ENCODE measurements around the gene SLC66A2. TPM values are rescaled to one million over a fixed set of nuclear protein-coding genes. Genes with fewer than 3 reads are reported as not detected.

Gene SLC66A2
- total RNA-seq, 3 donors from 2014 or later (not counting 1 experiment from before 2014, with no cell fraction given), result 51.2 to 62.4 (median 54.1) TPM

DNA sequence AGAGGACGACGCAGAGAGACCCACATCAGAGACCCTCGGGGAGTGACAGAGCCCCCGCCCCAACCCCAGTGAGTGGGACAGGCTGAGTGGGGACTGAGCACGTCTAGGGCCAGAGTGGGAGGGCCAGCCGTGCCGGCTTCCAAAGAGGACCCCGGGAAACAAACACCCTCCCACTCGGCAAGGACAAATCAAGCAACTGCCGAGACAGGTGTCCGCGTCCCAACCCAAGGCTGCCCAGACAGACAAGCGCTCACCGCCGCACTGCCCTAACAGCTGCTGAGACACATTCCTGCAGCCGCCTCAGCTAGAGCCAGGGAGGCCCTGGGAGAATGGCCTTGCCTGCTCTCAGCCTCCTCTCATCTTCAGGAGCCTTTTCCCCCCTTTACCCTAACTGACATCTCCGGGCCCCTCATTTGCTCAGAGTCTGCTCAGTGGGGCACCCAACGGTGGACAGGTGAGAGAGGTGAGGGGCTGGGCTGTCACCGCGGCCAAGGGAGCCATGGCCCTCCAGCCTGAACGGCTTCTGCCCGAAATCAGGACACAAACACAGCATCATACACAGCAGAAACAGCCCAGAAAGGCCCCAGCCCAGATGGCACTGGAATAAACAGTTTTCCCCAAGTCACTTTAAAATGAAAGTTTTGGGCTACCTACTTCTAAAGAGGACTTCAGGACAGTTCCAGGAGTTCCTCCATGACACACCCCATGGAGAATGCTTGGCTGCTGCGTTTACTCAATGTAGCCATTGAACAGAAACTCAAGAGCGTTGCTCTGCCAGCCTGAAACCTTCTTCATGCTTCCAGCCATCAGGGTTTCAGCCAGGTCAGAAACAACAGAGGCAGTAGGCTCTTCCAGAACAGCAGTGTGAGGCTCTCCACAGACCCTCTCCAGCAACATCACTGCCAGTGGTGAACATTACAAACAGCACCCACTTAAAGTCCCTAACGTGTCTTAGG, 23.6 kb downstream of the SLC66A2 start:
- H3K4me3 ChIP-seq (ENCODE audit: low read length), result no peak overlapping the region
- 93% methylated on average over 25 of the region's 25 CpGs for WGBS (ENCODE audit: insufficient coverage)
- H3K27ac ChIP-seq (ENCODE audit: low read length), result no peak overlapping the region
- H3K4me1 Mint-ChIP-seq, result peaks cover 9% of the 10 kb centered on the region in 2 donors
- H3K27me3 ChIP-seq (ENCODE audit: control insufficient read depth, insufficient read depth, low read length), result no peaks in the 10 kb centered on the region
- no peaks in the 10 kb centered on the region for H3K4me1 ChIP-seq (ENCODE audit: control insufficient read depth, insufficient read depth, low read length)
- H3K9me3 Mint-ChIP-seq, result peaks cover 15 to 25% of the 10 kb centered on the region in 2 donors
- no peaks in the 10 kb centered on the region for H3K27me3 Mint-ChIP-seq (ENCODE audit: low read depth in 2 of 2)
- peaks cover 31% of the 10 kb centered on the region for H3K36me3 Mint-ChIP-seq
- DNase-seq (peak in 1 of 2 donors; percentile 14), ATAC-seq (no peak)
- TF ChIP-seq, protein P1, sequence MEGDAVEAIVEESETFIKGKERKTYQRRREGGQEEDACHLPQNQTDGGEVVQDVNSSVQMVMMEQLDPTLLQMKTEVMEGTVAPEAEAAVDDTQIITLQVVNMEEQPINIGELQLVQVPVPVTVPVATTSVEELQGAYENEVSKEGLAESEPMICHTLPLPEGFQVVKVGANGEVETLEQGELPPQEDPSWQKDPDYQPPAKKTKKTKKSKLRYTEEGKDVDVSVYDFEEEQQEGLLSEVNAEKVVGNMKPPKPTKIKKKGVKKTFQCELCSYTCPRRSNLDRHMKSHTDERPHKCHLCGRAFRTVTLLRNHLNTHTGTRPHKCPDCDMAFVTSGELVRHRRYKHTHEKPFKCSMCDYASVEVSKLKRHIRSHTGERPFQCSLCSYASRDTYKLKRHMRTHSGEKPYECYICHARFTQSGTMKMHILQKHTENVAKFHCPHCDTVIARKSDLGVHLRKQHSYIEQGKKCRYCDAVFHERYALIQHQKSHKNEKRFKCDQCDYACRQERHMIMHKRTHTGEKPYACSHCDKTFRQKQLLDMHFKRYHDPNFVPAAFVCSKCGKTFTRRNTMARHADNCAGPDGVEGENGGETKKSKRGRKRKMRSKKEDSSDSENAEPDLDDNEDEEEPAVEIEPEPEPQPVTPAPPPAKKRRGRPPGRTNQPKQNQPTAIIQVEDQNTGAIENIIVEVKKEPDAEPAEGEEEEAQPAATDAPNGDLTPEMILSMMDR (IDR thresholded peaks at IDR 0.05), result no peak
- H3K27ac Mint-ChIP-seq, result peak overlapping the region in 1 of 2 donors; percentile 29
- no peak overlapping the region for H3K4me3 Mint-ChIP-seq
- H3K9me3 ChIP-seq (ENCODE audit: control insufficient read depth, insufficient read depth, low read length), result peaks cover 16% of the 10 kb centered on the region
- intact Hi-C loops (cut with micrococcal nuclease), result no loop called here
- H3K36me3 ChIP-seq (ENCODE audit: control insufficient read depth, insufficient read depth, low read length), result peaks cover 7% of the 10 kb centered on the region

GRCh38 chr18:79926715-79927606, 24.5 kb downstream of the SLC66A2 start:
- Mint-ChIP-seq H3K36me3 (peaks cover 21% of the 10 kb centered on the region), H3K9me3 (peaks cover 9 to 20% of the 10 kb centered on the region in 2 donors), H3K4me1 (peaks cover 9 to 10% of the 10 kb centered on the region in 2 donors), H3K4me3 (no peak overlapping the region), H3K27me3 (ENCODE audit: low read depth in 2 of 2) (no peaks in the 10 kb centered on the region), H3K27ac (no peak overlapping the region)
- Histone ChIP-seq H3K27me3 (ENCODE audit: control insufficient read depth, insufficient read depth, low read length) (no peaks in the 10 kb centered on the region), H3K4me1 (ENCODE audit: control insufficient read depth, insufficient read depth, low read length) (no peaks in the 10 kb centered on the region), H3K4me3 (ENCODE audit: low read length) (no peak overlapping the region), H3K36me3 (ENCODE audit: control insufficient read depth, insufficient read depth, low read length) (peaks cover 7% of the 10 kb centered on the region), H3K27ac (ENCODE audit: low read length) (no peak overlapping the region), H3K9me3 (ENCODE audit: control insufficient read depth, insufficient read depth, low read length) (peaks cover 16% of the 10 kb centered on the region)
- ATAC-seq, result no peak
- WGBS (ENCODE audit: insufficient coverage), result 95% methylated on average over 21 of the region's 21 CpGs
- TF ChIP-seq, protein P1 (IDR thresholded peaks at IDR 0.05), result no peak
- DNase-seq, result peak in 1 of 2 donors; percentile 9
- intact Hi-C loops (cut with micrococcal nuclease), result no loop called here

DNA sequence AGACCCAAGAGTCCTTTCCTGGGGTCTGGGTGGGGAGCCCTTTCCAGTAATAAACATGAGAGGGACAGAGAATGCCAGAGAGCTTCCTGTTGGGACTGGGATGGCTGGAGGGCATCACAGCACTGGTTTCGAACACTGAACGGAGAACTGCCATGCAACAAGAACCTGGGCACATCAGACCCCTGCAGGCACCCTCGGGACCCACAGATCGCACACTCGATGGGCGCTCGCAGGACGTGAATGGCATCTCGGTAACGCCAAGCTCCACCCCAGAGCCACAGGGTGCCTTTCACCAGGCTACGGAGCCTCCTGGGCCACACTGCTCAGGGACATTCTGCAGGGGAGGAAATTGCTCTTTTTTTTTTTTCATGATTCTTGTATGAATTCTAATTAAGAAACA, 25.1 kb downstream of the SLC66A2 start:
- H3K9me3 ChIP-seq (ENCODE audit: control insufficient read depth, insufficient read depth, low read length), result peaks cover 11% of the 10 kb centered on the region
- intact Hi-C loops (cut with micrococcal nuclease), result no loop called here
- H3K27ac ChIP-seq (ENCODE audit: low read length), result no peak overlapping the region

More for the DNA sequence above, 25.1 kb downstream of the SLC66A2 start:
- H3K4me3 Mint-ChIP-seq, result no peak overlapping the region
- TF ChIP-seq, protein P1 (IDR thresholded peaks at IDR 0.05), result no peak
- H3K27me3 ChIP-seq (ENCODE audit: control insufficient read depth, insufficient read depth, low read length), result no peaks in the 10 kb centered on the region
- no peak overlapping the region for H3K27ac Mint-ChIP-seq
- no peak for ATAC-seq
- peak in 1 of 2 donors; percentile 12 for DNase-seq
- no peaks in the 10 kb centered on the region for H3K4me1 ChIP-seq (ENCODE audit: control insufficient read depth, insufficient read depth, low read length)
- H3K9me3 Mint-ChIP-seq, result peaks cover 8 to 17% of the 10 kb centered on the region in 2 donors
- WGBS (ENCODE audit: insufficient coverage), result 96% methylated on average over 11 of the region's 11 CpGs
- H3K27me3 Mint-ChIP-seq (ENCODE audit: low read depth in 2 of 2), result no peaks in the 10 kb centered on the region
- peaks cover 7% of the 10 kb centered on the region for H3K36me3 ChIP-seq (ENCODE audit: control insufficient read depth, insufficient read depth, low read length)
- H3K4me3 ChIP-seq (ENCODE audit: low read length), result no peak overlapping the region
- H3K36me3 Mint-ChIP-seq, result peaks cover 19% of the 10 kb centered on the region
- H3K4me1 Mint-ChIP-seq, result peaks cover 9 to 14% of the 10 kb centered on the region in 2 donors
